SH-SY5Y (cell line): ENCODE data around the gene RIMKLA.

ENCODE experiments used
- GATA2 ChIP-seq: IDR thresholded peaks from 2 replicates; pipeline ENCODE4 v1.6.1; 2011; ENCODE audit warnings: mild to moderate bottlenecking, low read depth, low read length
- GATA3 ChIP-seq: IDR thresholded peaks from 2 replicates; pipeline ENCODE4 v1.6.1; 2011; ENCODE audit warnings: low read depth, mild to moderate bottlenecking, low read length, moderate library complexity

- TF ChIP-seq GATA3 (no peak), GATA2 (no peak)
Observed at GRCh38 chr1:42430286-42431135, 49.9 kb downstream of the RIMKLA start.
